HG02938 (cell line): ENCODE data around the gene CD6.

Experiments used
- ATAC-seq: cut with Tn5 transposase; IDR thresholded peaks from one replicate; pipeline ENCODE4 v1.9.1; 2021; ENCODE audit warnings: mild to moderate bottlenecking, moderate library complexity; ENCODE audit not compliant: unreplicated experiment

The CD6 gene, protein sequence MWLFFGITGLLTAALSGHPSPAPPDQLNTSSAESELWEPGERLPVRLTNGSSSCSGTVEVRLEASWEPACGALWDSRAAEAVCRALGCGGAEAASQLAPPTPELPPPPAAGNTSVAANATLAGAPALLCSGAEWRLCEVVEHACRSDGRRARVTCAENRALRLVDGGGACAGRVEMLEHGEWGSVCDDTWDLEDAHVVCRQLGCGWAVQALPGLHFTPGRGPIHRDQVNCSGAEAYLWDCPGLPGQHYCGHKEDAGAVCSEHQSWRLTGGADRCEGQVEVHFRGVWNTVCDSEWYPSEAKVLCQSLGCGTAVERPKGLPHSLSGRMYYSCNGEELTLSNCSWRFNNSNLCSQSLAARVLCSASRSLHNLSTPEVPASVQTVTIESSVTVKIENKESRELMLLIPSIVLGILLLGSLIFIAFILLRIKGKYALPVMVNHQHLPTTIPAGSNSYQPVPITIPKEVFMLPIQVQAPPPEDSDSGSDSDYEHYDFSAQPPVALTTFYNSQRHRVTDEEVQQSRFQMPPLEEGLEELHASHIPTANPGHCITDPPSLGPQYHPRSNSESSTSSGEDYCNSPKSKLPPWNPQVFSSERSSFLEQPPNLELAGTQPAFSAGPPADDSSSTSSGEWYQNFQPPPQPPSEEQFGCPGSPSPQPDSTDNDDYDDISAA

DNA sequence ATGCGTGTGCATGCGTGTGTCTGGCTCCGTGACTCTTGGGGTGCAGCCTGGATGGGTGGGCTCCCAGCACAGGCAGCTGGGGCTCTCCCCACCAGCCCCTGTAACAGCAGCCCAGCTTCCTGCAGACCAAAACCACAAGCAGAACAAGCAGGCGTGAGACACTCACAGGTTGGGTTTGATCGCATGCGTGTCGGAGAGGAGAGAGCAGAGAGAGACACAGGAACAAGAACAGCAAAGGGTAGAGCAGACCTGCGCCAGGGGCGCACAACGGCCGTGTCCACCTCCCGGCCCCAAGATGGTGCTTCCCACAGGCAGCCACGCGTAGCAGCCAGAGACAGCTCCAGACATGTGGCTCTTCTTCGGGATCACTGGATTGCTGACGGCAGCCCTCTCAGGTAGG, at the start of gene CD6:
TSS of gene CD6 (plus strand) at position 161 of the 400 bp plus-strand sequence. CDS start at position 347, 186 bp downstream.
- ATAC-seq = no peak

DNA sequence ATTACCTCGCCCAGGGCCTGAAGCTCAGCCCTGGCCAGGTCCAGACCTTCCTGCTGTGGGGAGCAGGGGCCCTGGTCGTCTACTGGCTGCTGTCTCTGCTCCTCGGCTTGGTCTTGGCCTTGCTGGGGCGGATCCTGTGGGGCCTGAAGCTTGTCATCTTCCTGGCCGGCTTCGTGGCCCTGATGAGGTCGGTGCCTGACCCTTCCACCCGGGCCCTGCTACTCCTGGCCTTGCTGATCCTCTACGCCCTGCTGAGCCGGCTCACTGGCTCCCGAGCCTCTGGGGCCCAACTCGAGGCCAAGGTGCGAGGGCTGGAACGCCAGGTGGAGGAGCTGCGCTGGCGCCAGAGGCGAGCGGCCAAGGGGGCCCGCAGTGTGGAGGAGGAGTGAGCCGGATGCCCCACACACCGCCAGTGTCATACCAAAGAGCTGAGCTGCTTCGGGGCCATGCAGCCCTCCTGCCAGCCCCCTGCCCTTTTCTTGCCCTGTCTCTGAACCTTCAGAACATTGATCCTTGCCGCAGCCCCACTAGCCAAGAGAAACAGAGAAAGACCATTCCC, 49.6 kb upstream of the CD6 start:
- ATAC-seq = no peak

- ATAC-seq = no peak
These were observed 48.6 kb upstream of the CD6 start for GRCh38 chr11:60922906-60923305.

- no peak for ATAC-seq
These were observed 48.2 kb upstream of the CD6 start for GRCh38 chr11:60923326-60923725.

DNA sequence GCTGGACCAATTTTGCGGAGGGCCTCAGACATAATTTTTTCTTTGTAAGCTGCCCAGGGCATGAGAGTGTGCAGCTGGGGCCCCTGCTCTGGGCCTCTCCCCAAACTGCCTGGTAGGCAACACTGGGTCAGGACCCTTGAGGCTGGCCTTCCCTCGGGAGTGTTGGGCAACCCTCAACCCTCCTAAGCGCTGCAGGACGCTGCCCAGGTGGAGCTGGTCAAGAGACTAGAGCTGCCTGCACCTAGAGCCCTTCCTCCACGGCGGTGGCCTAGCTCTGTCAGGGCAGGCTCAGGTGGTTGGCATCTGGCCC, 47.7 kb upstream of the CD6 start:
- ATAC-seq = no peak

DNA sequence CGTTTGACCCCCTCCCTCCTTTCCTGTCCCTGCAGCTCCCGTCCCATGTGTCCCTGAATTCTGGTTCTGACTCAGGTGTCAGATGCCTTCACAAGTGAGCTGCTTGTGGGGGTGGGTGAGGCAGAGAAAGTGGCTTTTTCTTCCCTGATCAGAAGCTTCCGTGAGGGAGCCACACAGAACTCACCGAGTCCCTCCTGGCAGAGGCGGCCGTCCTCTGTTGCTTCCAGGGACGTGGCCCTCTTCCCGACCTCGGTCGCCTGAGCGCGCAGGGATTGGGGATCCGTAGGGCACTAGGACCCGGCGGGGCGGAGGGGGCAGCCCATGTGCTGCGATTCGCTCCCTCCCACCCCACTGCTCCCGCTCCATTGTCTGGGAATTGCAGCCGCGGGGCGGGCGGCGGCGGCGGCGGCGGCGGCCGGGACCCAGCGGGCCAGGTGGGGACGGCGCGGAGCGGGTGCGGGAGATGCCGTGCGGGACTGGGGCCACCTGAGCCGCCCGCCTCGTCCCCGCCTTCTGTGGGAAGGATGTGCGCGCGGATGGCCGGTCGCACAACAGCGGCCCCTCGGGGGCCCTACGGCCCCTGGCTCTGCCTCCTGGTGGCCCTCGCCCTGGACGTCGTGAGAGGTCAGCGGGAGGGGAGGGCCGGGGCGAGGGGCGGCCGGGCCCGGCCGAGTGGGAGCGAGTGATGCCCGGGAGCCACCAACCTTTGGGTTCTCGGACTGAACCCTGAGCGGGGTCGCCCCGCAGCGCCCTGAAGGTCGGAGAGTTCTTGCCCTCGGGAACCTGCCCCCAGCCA, 47.2 kb upstream of the CD6 start, which contains the start of gene TMEM132A:
TSS of gene TMEM132A (plus strand) at position 351 of the 796 bp plus-strand sequence. CDS start at position 525, 174 bp downstream.
- no peak for ATAC-seq

- no peak for ATAC-seq
These were observed 46.3 kb upstream of the CD6 start for GRCh38 chr11:60924906-60925853.

- no peak for ATAC-seq
These were observed 45.6 kb upstream of the CD6 start for GRCh38 chr11:60925868-60926267.

DNA sequence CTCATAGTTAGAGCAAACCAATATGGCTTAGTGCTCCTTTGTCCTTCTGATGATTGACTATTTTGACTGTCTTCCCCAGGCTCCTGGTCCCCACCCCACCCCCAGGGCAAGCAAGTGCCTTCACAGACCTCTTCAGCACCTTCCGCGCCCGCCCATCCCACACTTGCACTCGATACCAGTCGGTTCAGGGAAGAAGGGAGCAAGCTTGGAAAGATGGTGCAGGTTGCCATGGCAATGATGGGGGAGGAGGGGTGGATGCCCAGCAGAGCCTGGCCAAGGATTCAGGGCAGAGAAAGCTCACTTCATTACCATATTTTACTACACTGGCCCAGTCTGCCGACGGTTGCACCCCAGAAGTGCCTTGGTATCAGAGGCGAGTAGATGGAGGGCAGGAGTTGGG, 45.0 kb upstream of the CD6 start:
- ATAC-seq = no peak

GRCh38 chr11:60927061-60927592, 44.4 kb upstream of the CD6 start:
- no peak for ATAC-seq

- no peak for ATAC-seq
These were observed 43.9 kb upstream of the CD6 start for GRCh38 chr11:60927600-60927999.

DNA sequence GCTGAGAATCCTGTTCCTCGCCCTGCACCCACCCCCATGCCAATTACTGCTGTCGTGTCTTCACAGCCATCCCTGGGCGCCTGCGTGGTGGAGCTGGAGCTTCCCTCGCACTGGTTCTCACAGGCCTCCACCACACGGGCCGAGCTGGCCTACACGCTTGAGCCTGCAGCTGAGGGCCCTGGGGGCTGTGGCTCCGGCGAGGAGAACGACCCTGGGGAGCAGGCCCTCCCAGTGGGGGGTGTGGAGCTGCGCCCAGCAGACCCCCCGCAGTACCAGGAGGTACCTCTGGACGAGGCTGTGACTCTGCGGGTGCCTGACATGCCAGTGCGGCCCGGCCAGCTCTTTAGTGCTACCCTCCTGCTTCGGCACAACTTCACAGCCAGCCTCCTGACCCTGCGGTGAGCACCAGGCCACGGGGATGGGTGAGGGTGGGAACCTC, 42.9 kb upstream of the CD6 start:
- no peak for ATAC-seq

DNA sequence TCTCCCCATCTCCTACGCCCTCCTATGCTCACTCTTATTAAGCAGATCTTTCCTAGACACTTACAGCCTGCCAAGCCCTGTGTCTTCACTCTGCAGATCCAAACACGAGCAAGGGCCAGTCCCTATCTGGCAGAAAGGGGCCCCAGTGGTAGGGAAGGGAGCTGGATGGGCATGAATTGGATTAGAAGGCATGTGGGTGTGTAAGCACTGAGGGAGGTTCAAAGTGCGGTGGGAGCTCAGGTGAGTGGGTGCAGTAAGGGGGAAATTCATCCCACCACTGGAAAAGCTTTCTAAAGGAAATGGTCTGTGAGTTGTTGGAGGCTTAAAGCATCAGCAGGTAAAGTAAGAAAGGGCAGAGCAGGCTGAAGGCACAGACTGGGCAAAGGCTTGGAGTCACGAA, 41.7 kb upstream of the CD6 start:
- no peak for ATAC-seq

- ATAC-seq = no peak
These were observed 41.1 kb upstream of the CD6 start for GRCh38 chr11:60930394-60930793.

DNA sequence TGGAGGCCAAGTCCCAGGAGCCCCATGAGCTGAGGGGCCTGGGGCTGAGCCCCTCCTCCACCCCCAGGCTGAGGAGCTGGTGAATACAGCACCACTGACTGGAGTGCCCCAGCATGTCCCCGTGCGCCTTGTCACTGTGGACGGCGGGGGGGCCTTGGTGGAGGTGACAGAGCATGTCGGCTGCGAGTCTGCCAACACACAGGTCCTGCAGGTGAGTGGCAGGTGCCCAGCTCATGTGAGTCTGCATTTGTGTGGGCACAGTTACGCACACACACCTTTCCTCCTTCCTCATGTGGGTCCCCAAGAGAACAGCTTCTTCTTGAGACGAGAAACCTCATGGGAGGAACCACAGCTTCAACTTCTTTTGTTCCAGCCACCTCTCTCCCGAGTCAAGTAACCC, 39.6 kb upstream of the CD6 start:
- no peak for ATAC-seq

DNA sequence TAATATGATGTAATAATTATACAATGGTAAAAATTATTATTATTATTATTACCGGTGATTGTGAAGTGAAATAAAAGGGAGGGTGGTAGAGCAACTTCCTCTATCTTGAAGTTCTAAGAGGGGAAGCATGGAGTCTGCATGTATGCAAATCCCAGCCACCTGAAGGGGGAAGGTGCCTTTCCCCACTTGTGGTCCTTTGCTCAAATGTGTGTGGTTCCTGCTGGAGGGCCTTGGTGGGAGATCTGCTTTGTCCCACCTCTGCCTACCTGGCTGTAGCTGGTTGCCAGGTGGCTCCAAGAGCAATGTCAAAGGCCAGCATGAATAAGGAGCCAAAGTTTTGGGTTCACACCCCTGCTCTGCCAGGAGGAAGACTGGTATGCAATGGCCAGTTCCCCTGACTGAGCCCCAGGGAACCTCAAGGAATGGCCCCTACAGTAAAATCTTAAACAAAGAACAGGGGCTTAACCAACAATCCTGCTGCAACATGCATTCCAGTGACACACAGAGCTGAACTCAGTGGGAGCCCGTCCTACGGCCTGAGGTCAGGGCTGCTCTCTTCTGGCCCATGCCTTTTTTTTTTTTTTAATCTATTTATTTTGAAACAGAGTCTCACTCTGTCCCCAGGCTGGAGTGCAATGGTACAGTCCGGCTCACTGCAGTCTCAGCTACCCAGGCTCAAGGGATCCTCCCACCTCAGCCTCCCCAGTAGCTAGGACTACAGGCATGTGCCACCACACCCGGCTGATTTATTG, 38.7 kb upstream of the CD6 start:
- ATAC-seq = no peak

GRCh38 chr11:60933416-60934123, 37.9 kb upstream of the CD6 start:
- ATAC-seq = no peak

GRCh38 chr11:60934124-60934789, 37.2 kb upstream of the CD6 start:
- ATAC-seq = no peak
